ENCODE data around the gene LMNB1.

DNA sequence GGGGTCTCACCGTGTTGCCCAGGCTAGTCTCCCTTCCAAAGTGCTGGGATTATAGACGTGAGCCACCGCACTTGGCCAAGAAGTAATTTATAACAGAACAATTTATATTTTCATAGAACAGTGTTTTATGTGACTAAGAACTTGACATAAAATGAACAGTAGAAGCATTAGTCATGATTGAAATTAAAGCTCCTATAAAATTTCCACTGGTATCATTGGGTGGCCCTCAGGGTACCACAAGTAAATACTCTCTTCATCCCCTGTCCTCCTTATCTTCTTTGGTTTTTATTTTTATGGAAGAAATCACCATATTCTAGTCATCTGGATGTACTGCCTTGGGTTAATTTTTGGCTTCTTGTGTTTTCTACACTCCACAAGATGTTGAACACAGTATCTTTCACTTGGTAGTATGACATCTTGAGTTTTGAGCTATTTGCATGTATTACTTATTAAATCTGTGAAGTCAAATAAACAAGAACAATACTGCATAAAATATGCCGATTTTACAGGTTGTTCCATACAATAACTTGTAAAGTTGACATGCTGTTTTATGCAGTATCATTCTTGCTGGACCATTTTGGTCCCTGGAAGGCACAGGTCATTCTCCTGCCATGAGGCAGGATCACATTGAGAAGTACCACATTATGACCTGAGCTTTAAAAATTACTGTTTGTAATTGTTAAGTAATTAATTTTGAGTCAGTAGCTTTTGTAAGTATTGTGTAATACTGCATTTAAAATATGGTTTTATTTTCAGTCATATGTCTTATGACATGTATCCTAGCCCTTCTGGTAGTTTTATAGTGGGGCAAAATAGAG, 24.4 kb downstream of the LMNB1 start:
- no peak for TF ChIP-seq CTCF (IDR thresholded peaks at IDR 0.05)
- no peak for TF ChIP-seq POLR2A (IDR thresholded peaks at IDR 0.05)
